Cardiac muscle cell (in vitro differentiated cells and primary cell): ENCODE data around the gene FNDC3B. TPM values are rescaled to one million over a fixed set of nuclear protein-coding genes. Genes with fewer than 3 reads are reported as not detected.

ENCODE experiments used
- DNase-seq, 2 donors: peaks; one replicate each; pipeline versions ENCODE4 v3.0.0 to v3.0.0-alpha.2; 2010 to 2017; ENCODE audit warnings: low read depth in 1 of 2, low spot score in 1 of 2
- H3K27ac ChIP-seq: fragments of 200-600 bp; sonication (generic); 2 replicates; pipeline ENCODE4 v1.5.1; 2016
- H3K27me3 ChIP-seq: fragments of 200-600 bp; sonication (generic); 2 replicates; pipeline ENCODE4 v1.6.0; 2016; ENCODE audit warnings: control low read depth
- H3K36me3 ChIP-seq: fragments of 200-600 bp; sonication (generic); 2 replicates; pipeline ENCODE4 v1.5.1; 2016; ENCODE audit warnings: control low read depth
- H3K4me1 ChIP-seq: fragments of 200-600 bp; sonication (generic); 2 replicates; pipeline ENCODE4 v1.8.1; 2017; ENCODE audit warnings: low read depth, mild to moderate bottlenecking, mixed run types
- H3K4me3 ChIP-seq: fragments of 200-600 bp; sonication (generic); 2 replicates; pipeline ENCODE4 v1.5.1; 2016; ENCODE audit warnings: mild to moderate bottlenecking
- H3K9me3 ChIP-seq: fragments of 200-600 bp; sonication (generic); 2 replicates; pipeline ENCODE4 v1.5.1; 2017; ENCODE audit warnings: low read depth, mild to moderate bottlenecking, control low read depth
- polyA plus RNA-seq: library from polyadenylated mRNA; unstranded; fragments of >200 nt; fragmentation: Nextera tagmentation; extraction: Ambion mirVana; gene quantifications from 2 replicates; pipeline ENCODE4 v1.2.1, GENCODE V29; 2016
- total RNA-seq: library from RNA; depleted of rRNA; stranded (reverse); fragments of >200 nt; gene quantifications from 2 replicates; pipeline ENCODE4 v1.2.3, GENCODE V29; 2016
- TF ChIP-seq, protein P1 (sequence below): IDR thresholded peaks from 2 replicates; pipeline ENCODE4 v1.5.1; 2012; ENCODE audit warnings: low read depth, mild to moderate bottlenecking, low read length

FNDC3B gene
- total and polyA plus RNA-seq, 2 experiments from 2014 or later: 55.2 to 62.3 TPM

DNA sequence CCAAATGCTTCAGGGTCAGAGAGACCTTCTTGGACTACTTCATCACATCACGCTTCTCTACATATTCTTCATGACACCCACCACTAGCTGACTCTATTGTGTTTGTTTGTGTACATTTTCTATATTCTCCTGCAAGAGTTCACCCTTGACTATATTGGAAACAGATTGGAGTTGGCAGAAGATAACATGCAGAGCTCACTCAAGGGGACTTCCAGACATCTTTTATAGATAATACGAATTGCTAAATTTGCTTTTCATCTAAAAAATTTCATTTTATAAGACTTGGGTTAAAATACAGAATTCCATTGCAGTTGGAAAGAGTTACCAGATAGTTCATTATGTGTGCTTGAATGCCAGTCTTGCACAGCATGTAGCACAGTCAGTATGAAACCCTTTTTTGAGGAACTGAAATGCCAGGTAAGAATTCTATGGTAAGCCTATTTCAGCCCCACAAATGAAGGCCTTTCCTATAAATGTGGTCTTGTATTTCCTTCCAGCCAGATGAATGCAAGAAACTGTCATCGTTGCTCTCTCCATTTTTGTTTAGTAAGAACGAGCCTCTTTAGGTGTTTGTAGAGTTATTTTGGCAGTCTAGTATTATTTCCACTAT lies 231.3 kb downstream of the FNDC3B start:
- peaks cover 3% of the 10 kb centered on the region for H3K36me3 ChIP-seq

DNA sequence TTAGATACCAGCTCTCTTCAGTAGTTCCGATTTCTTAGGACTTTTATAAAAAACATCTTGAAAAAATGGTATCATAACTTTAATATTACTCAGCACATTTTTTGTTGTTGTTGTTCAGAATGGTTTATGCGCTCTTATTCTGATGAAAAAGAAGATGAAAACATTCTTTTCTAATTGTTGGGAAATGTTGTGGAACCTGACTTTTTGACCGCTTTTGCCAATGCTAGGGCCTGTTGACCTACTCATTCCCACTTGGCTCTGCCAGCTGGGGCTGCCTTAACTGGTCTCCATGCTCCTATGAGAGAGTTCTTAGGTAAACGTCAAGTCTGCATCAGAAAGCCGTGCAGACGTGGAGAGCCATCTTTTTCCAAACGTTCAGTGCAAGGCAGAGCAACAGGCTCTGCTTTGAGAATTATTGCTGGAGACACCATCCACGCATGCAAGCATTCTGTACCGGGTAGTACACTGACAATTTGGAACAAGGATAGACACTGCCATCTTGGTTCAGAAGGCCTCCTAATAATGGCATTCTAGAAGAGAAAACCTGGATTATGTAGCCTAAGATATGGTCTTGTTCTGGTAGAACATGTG lies 232.1 kb downstream of the FNDC3B start:
- Histone ChIP-seq H3K4me3 (no peak overlapping the region), H3K9me3 (no peaks in the 10 kb centered on the region), H3K36me3 (peaks cover 3% of the 10 kb centered on the region), H3K4me1 (peaks cover 15% of the 10 kb centered on the region), H3K27ac (no peak overlapping the region), H3K27me3 (no peaks in the 10 kb centered on the region)
- TF ChIP-seq, protein P1, sequence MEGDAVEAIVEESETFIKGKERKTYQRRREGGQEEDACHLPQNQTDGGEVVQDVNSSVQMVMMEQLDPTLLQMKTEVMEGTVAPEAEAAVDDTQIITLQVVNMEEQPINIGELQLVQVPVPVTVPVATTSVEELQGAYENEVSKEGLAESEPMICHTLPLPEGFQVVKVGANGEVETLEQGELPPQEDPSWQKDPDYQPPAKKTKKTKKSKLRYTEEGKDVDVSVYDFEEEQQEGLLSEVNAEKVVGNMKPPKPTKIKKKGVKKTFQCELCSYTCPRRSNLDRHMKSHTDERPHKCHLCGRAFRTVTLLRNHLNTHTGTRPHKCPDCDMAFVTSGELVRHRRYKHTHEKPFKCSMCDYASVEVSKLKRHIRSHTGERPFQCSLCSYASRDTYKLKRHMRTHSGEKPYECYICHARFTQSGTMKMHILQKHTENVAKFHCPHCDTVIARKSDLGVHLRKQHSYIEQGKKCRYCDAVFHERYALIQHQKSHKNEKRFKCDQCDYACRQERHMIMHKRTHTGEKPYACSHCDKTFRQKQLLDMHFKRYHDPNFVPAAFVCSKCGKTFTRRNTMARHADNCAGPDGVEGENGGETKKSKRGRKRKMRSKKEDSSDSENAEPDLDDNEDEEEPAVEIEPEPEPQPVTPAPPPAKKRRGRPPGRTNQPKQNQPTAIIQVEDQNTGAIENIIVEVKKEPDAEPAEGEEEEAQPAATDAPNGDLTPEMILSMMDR: no peak
- no peak for DNase-seq

More for the DNA sequence above, 231.3 kb downstream of the FNDC3B start:
- Histone ChIP-seq H3K27me3 (no peaks in the 10 kb centered on the region), H3K27ac (no peak overlapping the region), H3K4me1 (peaks cover 9% of the 10 kb centered on the region), H3K9me3 (no peaks in the 10 kb centered on the region), H3K4me3 (no peak overlapping the region)
- TF ChIP-seq, protein P1: no peak
- no peak for DNase-seq

DNA sequence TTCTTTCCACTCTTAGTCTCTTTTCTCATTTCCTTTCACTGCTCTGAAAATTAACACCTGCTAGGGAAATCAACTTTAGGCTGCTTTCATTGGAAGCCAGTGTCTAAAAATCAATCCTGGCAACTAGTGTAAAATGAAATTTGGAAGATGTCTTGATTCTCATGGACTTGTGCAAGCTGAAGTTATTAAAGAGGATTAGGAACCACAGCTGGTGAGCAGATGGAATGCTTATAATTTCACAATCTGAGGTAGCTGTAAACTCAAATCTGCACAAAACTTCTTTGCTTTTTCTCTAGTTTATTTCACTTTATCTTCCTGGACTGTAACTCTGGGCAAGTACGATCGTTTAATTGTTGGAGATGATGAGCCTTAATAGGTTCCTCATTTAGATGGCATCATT lies 233.3 kb downstream of the FNDC3B start:
- H3K27ac ChIP-seq: no peak overlapping the region
- H3K4me3 ChIP-seq: no peak overlapping the region
- no peaks in the 10 kb centered on the region for H3K27me3 ChIP-seq
- TF ChIP-seq, protein P1: no peak
- H3K9me3 ChIP-seq: no peaks in the 10 kb centered on the region
- peak in 1 of 2 donors; percentile 72 for DNase-seq
- peaks cover 15% of the 10 kb centered on the region for H3K4me1 ChIP-seq
- peaks cover 3% of the 10 kb centered on the region for H3K36me3 ChIP-seq

DNA sequence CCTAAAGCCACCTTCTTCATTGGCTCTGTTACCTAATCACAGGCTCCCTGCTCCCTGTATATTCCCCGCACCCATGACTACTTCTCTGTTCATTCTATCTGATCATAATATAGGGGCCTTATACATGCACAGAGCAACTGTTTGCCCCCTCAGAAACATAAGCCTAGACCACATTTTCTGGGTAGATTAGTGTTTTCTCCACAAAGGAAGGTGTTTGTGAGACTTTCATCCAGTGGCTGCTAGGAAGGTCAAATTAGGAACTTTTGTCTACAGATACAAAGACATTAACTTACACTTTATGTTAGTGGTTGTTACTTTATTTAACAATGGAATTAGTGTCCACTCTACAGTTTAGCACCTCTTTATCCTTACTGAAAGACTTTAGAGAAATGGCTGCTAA lies 234.0 kb downstream of the FNDC3B start:
- Histone ChIP-seq H3K36me3 (peaks cover 3% of the 10 kb centered on the region), H3K4me1 (peaks cover 10% of the 10 kb centered on the region), H3K9me3 (no peaks in the 10 kb centered on the region), H3K27ac (peak overlapping the region; percentile 12), H3K27me3 (no peaks in the 10 kb centered on the region), H3K4me3 (no peak overlapping the region)
- TF ChIP-seq, protein P1: no peak
- DNase-seq: no peak

DNA sequence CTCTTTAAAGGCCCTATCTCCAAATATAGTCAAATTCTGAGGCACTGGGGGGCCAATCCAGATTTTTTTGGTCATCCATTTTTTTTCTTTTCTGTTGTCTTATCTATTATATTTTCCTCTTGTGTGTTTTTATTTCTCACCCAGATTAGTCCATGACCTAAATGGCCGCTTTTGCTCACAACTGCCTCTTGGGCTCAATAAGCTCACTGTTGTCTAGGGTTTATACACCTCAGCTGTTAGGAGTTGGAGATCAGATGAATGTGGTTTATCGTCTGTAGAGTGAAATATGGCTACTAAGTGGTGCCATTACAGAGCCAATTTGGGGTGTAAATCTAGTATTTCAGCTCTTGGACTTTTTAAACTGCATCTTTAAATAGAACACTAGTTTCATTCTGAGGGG lies 235.5 kb downstream of the FNDC3B start:
- H3K36me3 ChIP-seq: peaks cover 3% of the 10 kb centered on the region
- H3K4me3 ChIP-seq: no peak overlapping the region
- H3K4me1 ChIP-seq: peaks cover 22% of the 10 kb centered on the region
- no peak overlapping the region for H3K27ac ChIP-seq
- no peak for DNase-seq
- TF ChIP-seq, protein P1: no peak
- no peaks in the 10 kb centered on the region for H3K27me3 ChIP-seq
- H3K9me3 ChIP-seq: no peaks in the 10 kb centered on the region
